Adrenal gland (tissue), 5 donors: ENCODE data around the gene PPIL1.

ENCODE experiments used
- CTCF ChIP-seq, 6 experiments: fragments of 450-650 bp in 4 of 6; fragments of 200-600 bp in 2 of 6; sonication (generic) in 1 of 6; IDR thresholded peaks; 1 replicate in 5 of 6; 2 replicates in 1 of 6; pipeline versions ENCODE4 v1.5.1 to v1.8.0; 2016 to 2021; ENCODE audit warnings: antibody characterized with exemption in 6 of 6, mild to moderate bottlenecking in 2 of 6, moderate library complexity in 1 of 6
- POLR2A ChIP-seq, 2 donors: fragments of 450-650 bp; IDR thresholded peaks; one replicate each; pipeline ENCODE4 v1.6.1; 2017; ENCODE audit warnings: antibody characterized with exemption in 2 of 2, mild to moderate bottlenecking in 2 of 2, moderate library complexity in 1 of 2
- donor health status: DM: no; HTN: no; CAD: no.

DNA sequence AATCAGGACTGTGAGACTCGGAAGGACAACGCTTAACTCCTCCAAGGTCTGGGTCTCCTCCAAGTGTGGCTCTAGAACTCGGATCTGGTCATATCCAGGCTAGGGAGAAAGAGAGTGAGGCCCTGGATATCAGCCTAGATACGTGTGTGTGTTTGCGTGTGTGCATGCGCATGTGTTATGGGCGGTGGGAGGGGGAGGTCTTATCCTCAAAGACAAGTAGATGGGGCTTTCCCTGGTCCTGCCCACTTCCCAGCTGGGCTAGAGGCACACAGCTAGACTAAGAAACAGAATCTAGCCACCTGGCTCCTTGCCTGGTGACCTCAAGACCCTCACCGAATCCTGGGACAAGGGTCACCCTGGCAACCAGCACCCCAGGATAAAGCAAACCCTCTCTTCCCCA lies 48.6 kb downstream of the PPIL1 start:
- TF ChIP-seq POLR2A (IDR thresholded peaks at IDR 0.05) = no peak
- TF ChIP-seq CTCF (IDR thresholded peaks at IDR 0.05) = no peak
